Fibroblast of pulmonary artery (primary cell): ENCODE measurements around the gene B3GNT3.

Experiments
- DNase-seq: peaks from one replicate; pipeline ENCODE4 v3.0.0-alpha.2; 2010; ENCODE audit warnings: low read depth
- H3K4me3 ChIP-seq: replicated peaks from 2 replicates; pipeline ENCODE4 v1.5.1; 2011; ENCODE audit warnings: low read depth, mild to moderate bottlenecking, control low read depth, low read length, moderate library complexity
- TF ChIP-seq, protein P1 (sequence below): IDR thresholded peaks from 2 replicates; pipeline ENCODE4 v1.5.1; 2011; ENCODE audit warnings: mild to moderate bottlenecking, control low read depth, low read length, inconsistent platforms; ENCODE audit errors: missing control alignments

B3GNT3 gene

DNA sequence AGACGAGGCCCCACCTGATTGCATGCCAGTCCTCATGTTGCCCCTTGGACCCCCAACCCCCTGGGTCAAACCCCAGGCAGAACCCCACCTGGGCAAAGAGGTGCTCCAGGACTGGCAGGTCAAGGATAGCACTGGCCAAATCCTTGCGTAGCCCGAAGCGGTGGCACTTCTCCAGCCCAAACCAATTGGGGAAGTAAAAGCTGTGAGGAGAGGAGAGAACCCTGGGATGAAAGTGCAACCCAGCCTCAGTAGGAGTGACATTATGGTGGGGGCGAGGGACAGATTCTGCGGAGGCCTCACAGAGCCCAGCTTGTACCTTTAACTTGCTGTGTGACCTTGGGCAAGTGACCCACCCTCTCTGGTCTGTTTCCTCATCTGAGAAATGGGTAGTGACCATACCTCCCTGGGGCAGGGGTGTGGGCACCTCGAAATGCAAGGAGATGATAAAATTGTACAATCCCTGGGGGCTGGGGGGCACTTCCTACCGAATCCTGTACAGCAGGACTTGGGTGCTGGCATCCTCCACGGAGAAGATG lies 48.4 kb downstream of the B3GNT3 start:
- TF ChIP-seq, protein P1, sequence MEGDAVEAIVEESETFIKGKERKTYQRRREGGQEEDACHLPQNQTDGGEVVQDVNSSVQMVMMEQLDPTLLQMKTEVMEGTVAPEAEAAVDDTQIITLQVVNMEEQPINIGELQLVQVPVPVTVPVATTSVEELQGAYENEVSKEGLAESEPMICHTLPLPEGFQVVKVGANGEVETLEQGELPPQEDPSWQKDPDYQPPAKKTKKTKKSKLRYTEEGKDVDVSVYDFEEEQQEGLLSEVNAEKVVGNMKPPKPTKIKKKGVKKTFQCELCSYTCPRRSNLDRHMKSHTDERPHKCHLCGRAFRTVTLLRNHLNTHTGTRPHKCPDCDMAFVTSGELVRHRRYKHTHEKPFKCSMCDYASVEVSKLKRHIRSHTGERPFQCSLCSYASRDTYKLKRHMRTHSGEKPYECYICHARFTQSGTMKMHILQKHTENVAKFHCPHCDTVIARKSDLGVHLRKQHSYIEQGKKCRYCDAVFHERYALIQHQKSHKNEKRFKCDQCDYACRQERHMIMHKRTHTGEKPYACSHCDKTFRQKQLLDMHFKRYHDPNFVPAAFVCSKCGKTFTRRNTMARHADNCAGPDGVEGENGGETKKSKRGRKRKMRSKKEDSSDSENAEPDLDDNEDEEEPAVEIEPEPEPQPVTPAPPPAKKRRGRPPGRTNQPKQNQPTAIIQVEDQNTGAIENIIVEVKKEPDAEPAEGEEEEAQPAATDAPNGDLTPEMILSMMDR, result no peak
- DNase-seq, result no peak
- no peak overlapping the region for H3K4me3 ChIP-seq

DNA sequence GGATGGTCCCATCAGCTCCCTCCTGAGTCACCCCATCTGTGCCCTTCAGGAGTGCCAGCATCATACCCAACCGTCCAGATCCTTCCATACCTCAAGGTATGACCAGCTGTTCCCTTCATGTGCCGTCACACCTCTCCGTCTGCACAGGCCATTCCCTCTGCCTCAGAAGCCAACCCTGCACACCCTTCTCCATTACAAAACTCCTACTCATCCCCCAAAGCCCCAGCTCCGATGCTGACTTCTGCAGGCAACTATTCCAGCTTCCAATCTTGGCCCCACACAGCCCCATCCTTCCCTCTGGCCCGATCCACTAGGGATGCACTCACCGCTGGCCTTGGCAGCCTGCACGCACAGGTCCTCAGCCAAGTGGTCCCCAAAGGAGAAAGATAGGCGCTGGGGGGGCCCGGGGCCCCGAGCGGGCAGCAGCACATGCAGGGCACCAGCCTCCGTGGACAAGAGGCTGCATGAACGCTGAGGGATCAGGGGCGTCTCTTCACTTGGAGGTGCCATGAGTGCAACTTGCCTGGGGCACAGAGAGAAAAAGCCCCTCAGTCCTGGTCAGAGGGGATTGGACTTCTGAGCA lies 49.1 kb downstream of the B3GNT3 start:
- no peak for DNase-seq
- TF ChIP-seq, protein P1, result no peak
- H3K4me3 ChIP-seq, result no peak overlapping the region

DNA sequence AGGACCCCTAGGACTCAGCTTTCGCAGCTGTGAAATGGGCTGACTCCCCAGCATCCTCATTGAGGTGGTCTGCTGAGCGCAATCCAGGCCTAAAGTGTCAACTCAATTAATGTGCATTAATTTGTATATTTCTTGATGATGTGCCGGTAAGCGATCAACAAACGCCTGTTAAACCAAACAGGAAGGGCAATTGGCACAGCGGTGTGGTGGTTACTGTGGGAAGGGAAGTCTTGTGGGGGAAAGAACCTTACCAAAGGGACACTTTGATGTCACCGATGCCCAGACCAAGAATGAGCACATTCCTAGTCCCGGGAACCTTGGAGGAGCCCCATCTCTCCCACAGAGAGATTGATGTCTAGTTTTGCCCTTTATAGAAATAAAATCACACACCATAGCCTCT lies 51.2 kb downstream of the B3GNT3 start:
- TF ChIP-seq, protein P1, result no peak
- no peak overlapping the region for H3K4me3 ChIP-seq
- DNase-seq, result no peak

DNA sequence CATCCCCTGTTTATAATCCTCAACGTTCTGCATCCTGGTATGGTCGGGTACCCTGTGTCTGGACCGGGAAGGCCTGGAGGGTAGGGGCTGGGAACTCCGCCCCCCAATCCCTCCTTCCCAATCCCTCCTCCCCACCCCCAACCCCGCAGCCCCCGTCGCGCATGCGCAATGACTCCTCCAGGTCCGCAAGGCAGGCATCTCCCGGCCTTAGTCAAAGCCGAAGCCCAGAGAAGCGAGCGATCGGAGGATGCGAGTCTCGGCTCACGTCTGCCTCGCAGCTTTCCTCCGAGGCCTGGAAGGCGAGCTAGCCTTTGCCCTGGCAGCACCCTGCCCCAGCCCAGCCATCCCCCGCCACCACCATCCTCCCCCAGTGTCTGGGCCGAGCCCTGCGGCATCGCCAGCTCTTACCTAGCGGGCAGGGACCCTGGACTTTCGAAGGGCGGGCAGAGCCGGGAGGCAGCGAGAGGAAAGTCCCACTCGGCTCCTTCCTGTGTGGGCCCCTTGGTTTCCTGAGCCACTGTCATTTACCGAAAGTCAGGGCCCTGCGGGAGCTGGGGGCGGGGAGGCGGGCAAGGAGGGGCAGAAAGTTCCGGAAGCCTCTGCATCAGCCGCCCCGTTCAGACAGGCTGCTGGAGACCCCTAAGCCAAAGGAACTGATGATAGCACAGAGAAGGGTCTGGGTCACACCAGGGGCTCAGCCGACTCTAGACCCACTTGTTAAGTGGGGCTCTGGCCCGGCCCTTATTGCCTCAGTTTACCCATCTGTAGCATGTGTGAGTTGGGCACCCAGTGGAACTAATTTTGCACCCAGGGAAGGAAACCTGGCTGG lies 52.8 kb downstream of the B3GNT3 start, which contains the start of gene JAK3:
Gene JAK3, minus strand, starts transcription at position 445 of the 829 bp plus-strand sequence. CDS start 3,565 bp downstream, outside the sequence.
- DNase-seq, result peak; percentile 82
- TF ChIP-seq, protein P1, result no peak
- H3K4me3 ChIP-seq, result peak within 1 kb of the TSS; percentile 53

DNA sequence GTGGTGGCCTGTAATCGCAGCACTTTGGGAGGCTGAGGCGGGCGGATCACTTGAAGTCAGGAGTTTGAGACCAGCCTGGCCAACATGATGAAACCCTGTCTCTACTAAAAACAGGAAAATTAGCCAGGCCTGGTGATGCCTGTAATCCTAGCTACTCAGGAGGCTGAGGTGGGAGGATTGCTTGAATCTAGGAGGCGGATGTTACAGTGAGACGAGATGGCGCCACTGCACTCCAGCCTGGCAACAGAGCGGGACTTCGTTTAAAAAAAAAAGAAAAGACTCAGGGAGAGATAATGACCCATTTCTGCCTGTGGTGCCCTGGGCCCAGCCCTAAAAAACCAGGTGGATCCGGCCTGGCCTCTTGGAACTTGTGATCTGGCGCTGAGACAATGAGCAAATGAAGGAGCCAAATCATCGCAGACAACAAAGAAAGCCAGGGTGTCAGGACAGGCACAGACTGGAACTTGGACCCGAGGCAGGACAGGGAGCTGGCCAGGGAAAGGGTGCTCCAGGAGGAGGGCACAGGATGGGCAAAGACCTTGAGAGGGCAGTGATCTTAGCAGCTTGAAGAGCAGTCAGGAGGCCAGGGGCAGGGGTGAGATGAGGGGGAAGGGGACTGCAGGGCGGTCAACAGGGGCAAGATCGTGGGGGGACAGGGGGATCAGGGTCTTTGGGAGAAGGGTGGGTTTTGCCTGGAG lies 53.8 kb downstream of the B3GNT3 start:
- TF ChIP-seq, protein P1, result no peak
- no peak overlapping the region for H3K4me3 ChIP-seq
- no peak for DNase-seq

DNA sequence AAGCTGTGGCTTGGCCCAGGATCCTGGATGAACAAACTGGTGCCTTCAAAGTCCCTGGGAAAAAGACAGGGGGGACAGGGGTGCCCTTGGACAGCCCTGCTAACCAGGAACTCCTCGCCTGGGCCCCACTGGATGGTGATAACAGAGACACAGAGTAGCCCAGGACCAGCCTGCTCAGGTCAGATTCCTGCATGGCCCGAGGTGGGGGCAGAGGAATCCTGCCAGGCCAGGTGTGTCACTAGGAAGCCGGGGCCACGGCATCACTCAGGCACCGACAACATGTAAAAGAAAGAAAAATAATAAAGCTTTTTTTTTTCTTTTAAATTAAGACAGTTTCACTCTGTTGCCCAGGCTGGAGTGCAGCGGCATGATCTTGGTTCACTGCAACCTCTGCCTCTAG lies 59.1 kb downstream of the B3GNT3 start:
- no peak overlapping the region for H3K4me3 ChIP-seq
- no peak for DNase-seq
- TF ChIP-seq, protein P1, result no peak
